Panc1 (cell line): ENCODE results near the gene RNF111. TPM values are rescaled to one million over a fixed set of nuclear protein-coding genes. Genes with fewer than 3 reads are reported as not detected.
"Not testable (repeated sequence)": the region's sequence is repeated elsewhere in the genome, so short reads cannot be mapped to it uniquely, and the experiment has no call there.

Source experiments
- ATAC-seq: fragments of 200-7000 bp; cut with Tn5 transposase; 2 replicates; pipeline ENCODE4 v1.9.1; 2020; ENCODE audit warnings: mild to moderate bottlenecking, moderate library complexity
- BruUV-seq: library from RNA; stranded (reverse); fragments of 400-500 nt; replicated peaks from 2 replicates; lab custom pipeline; 2021; lab: Mats Ljungman, UMichigan
- CTCF ChIA-PET: fragments of 300-600 bp; sonication (Branson Sonifier 250); formaldehyde crosslinking; loops from one replicate; lab custom pipeline; 2022; ENCODE audit warnings: antibody characterized with exemption; lab: Charles Lee
- POLR2A ChIA-PET: fragments of 300-600 bp; sonication (Branson Sonifier 250); formaldehyde crosslinking; loops from one replicate; lab custom pipeline; 2022; ENCODE audit warnings: antibody characterized with exemption; lab: Charles Lee
- DNase-seq: peaks from one replicate; pipeline ENCODE4 v3.0.0-alpha.2; 2010; ENCODE audit warnings: low read depth, low spot score
- H3K27ac ChIP-seq: 2 replicates; pipeline ENCODE4 v1.5.1; 2011; ENCODE audit warnings: mild to moderate bottlenecking, low read length, inconsistent platforms
- H3K27me3 ChIP-seq: fragments of 200-500 bp; sonication (Bioruptor generic); 2 replicates; pipeline ENCODE4 v1.6.0; 2014; ENCODE audit warnings: low read length, inconsistent platforms; ENCODE audit not compliant: control insufficient read depth, insufficient read depth
- H3K36me3 ChIP-seq: fragments of 200-500 bp; sonication (Bioruptor generic); 2 replicates; pipeline ENCODE4 v1.5.1; 2014; ENCODE audit warnings: inconsistent platforms, mild to moderate bottlenecking, low read length, moderate library complexity; ENCODE audit not compliant: control insufficient read depth, insufficient read depth
- H3K4me1 ChIP-seq: 2 replicates; pipeline ENCODE4 v1.5.1; 2011; ENCODE audit warnings: inconsistent platforms, mild to moderate bottlenecking, low read length, moderate library complexity; ENCODE audit not compliant: control insufficient read depth, insufficient read depth
- H3K4me3 ChIP-seq, 2 experiments: 2 replicates each; pipeline ENCODE4 v1.5.1; 2011 to 2012; ENCODE audit warnings: low read depth in 2 of 2, low read length in 2 of 2, mild to moderate bottlenecking in 2 of 2, inconsistent platforms in 1 of 2, moderate library complexity in 1 of 2
- H3K9me3 ChIP-seq: fragments of 200-500 bp; sonication (Bioruptor generic); 2 replicates; pipeline ENCODE4 v1.5.1; 2014; ENCODE audit warnings: low read depth, mild to moderate bottlenecking, inconsistent platforms, low read length, moderate library complexity; ENCODE audit not compliant: control insufficient read depth, insufficient read depth
- POLR2AphosphoS5 ChIP-seq: IDR thresholded peaks from 2 replicates; pipeline ENCODE4 v1.6.1; 2012; ENCODE audit warnings: mild to moderate bottlenecking, low read depth, low read length, moderate library complexity
- TCF7L2 ChIP-seq: IDR thresholded peaks from 2 replicates; pipeline ENCODE4 v1.6.1; 2011; ENCODE audit warnings: mild to moderate bottlenecking, low read depth, low read length, inconsistent platforms
- in situ Hi-C: cut with HindIII; loops from 2 replicates; pipeline ENCODE4 v1.10.0; 2016; ENCODE audit warnings: low sequenced_read_pairs, low pct_unique_long_range_greater_than_20kb
- intact Hi-C: fragments of 100-400 bp; cut with micrococcal nuclease; formaldehyde crosslinking; loops from one replicate; pipeline ENCODE4 v1.10.0; 2022; ENCODE audit not compliant: unreplicated experiment
- total RNA-seq: library from RNA; stranded (reverse); gene quantifications from one replicate; pipeline ENCODE4 v1.2.1, GENCODE V29; 2021; ENCODE audit not compliant: unreplicated experiment
- TF ChIP-seq, protein P1 (sequence below): fragments of 450-650 bp; IDR thresholded peaks from 2 replicates; pipeline ENCODE4 v1.5.1; 2017; ENCODE audit warnings: mild to moderate bottlenecking
- TF ChIP-seq, protein P2 (sequence below), 2 experiments: IDR thresholded peaks; 2 replicates each; pipeline ENCODE4 v1.6.1; 2011 to 2012; ENCODE audit warnings: low read depth in 2 of 2, control low read depth in 1 of 2, low read length in 1 of 2, mild to moderate bottlenecking in 1 of 2, moderate library complexity in 1 of 2; ENCODE audit not compliant: insufficient read depth in 1 of 2

RNF111 gene
- total RNA-seq, 1 experiment from 2014 or later, result 37.2 TPM

DNA sequence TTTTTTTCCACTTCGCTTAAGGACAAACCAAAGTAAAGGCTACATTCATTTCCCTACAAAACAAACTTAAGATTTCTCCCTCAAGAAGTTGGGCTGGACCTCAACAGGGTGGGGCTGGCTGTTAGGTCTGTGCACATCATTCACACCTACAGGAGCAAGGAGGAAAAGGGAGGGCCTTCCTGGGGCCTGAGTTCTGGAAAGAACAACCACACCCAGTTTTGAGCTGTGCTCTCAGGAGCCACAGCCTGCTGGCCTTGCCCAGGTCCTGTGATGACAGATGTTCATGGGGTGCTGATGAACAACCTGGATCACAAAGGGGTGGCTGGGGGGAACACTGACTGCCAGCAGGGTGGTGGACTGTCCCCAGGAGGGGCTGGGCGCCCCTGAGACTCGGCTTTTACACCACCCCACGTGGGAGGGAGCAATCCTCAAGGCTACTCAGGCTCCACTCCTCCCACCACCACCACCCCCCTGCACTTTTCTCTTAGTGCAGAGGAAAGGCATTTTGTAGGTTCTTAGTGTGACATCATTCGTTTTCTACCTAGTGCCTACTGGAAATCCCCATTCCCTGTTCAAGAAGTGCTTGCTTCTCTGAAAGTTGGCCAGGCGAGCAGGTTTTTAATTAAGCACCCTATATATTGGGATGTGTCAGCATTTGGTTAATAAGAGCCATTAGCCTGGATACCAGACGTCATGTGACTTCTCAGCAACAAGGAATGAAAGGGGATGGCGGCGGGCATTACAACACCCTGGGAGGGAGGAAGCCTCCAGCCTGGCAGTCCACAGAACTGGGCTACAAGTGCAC is 153.2 kb downstream of the RNF111 start:
- Histone ChIP-seq H3K27ac (no peak overlapping the region), H3K27me3 (no peaks in the 10 kb centered on the region), H3K4me1 (no peaks in the 10 kb centered on the region), H3K4me3 (no peak overlapping the region), H3K9me3 (no peaks in the 10 kb centered on the region), H3K36me3 (peaks cover 6% of the 10 kb centered on the region)
- BruUV-seq, result no TSS peak
- POLR2A ChIA-PET, result no interaction called here
- ATAC-seq, result no peak
- intact Hi-C loops, result no loop called here
- TF ChIP-seq POLR2AphosphoS5, result 0 out of 2 replicates have a peak, but pooled peaks have one; percentile 17
- TF ChIP-seq, protein P1, sequence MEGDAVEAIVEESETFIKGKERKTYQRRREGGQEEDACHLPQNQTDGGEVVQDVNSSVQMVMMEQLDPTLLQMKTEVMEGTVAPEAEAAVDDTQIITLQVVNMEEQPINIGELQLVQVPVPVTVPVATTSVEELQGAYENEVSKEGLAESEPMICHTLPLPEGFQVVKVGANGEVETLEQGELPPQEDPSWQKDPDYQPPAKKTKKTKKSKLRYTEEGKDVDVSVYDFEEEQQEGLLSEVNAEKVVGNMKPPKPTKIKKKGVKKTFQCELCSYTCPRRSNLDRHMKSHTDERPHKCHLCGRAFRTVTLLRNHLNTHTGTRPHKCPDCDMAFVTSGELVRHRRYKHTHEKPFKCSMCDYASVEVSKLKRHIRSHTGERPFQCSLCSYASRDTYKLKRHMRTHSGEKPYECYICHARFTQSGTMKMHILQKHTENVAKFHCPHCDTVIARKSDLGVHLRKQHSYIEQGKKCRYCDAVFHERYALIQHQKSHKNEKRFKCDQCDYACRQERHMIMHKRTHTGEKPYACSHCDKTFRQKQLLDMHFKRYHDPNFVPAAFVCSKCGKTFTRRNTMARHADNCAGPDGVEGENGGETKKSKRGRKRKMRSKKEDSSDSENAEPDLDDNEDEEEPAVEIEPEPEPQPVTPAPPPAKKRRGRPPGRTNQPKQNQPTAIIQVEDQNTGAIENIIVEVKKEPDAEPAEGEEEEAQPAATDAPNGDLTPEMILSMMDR, result no peak
- DNase-seq, result no peak
- CTCF ChIA-PET, result no interaction called here
- in situ Hi-C loops, result no loop called here

DNA sequence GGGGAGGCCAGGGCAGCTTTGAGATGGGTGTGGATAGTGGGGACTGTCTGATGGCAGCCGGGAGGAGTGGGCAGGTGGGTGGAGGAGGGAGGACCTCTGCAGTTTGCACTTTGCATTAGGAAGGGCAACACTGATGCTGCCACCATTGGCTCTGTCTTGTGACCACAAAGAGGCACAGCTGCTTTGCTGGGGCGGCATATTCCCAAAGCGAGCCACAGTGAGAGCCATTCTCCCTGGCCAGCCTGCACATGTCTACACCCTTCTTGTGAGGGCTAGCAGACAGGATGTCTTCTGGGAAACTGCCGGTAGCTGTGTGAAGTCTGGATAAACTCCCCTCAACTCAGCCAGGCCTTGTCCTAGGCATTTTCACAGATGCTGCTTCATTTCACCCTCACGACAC is 155.8 kb downstream of the RNF111 start:
- no peak for TF ChIP-seq TCF7L2
- TF ChIP-seq, protein P2, sequence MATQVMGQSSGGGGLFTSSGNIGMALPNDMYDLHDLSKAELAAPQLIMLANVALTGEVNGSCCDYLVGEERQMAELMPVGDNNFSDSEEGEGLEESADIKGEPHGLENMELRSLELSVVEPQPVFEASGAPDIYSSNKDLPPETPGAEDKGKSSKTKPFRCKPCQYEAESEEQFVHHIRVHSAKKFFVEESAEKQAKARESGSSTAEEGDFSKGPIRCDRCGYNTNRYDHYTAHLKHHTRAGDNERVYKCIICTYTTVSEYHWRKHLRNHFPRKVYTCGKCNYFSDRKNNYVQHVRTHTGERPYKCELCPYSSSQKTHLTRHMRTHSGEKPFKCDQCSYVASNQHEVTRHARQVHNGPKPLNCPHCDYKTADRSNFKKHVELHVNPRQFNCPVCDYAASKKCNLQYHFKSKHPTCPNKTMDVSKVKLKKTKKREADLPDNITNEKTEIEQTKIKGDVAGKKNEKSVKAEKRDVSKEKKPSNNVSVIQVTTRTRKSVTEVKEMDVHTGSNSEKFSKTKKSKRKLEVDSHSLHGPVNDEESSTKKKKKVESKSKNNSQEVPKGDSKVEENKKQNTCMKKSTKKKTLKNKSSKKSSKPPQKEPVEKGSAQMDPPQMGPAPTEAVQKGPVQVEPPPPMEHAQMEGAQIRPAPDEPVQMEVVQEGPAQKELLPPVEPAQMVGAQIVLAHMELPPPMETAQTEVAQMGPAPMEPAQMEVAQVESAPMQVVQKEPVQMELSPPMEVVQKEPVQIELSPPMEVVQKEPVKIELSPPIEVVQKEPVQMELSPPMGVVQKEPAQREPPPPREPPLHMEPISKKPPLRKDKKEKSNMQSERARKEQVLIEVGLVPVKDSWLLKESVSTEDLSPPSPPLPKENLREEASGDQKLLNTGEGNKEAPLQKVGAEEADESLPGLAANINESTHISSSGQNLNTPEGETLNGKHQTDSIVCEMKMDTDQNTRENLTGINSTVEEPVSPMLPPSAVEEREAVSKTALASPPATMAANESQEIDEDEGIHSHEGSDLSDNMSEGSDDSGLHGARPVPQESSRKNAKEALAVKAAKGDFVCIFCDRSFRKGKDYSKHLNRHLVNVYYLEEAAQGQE (IDR thresholded peaks at IDR 0.05; ENCODE audit: insufficient read depth in 1 of 2, low read depth in 2 of 2, low read length in 1 of 2), result no peak
- TF ChIP-seq, protein P1, result no peak
- Histone ChIP-seq H3K27me3 (no peaks in the 10 kb centered on the region), H3K36me3 (no peaks in the 10 kb centered on the region), H3K4me3 (no peak overlapping the region), H3K4me1 (no peaks in the 10 kb centered on the region), H3K27ac (no peak overlapping the region), H3K9me3 (no peaks in the 10 kb centered on the region)
- in situ Hi-C loops (no loop called here), intact Hi-C loops (no loop called here)
- CTCF ChIA-PET, result no interaction called here
- BruUV-seq, result no TSS peak
- POLR2A ChIA-PET, result no interaction called here
- no peak for DNase-seq
- no peak for ATAC-seq

DNA sequence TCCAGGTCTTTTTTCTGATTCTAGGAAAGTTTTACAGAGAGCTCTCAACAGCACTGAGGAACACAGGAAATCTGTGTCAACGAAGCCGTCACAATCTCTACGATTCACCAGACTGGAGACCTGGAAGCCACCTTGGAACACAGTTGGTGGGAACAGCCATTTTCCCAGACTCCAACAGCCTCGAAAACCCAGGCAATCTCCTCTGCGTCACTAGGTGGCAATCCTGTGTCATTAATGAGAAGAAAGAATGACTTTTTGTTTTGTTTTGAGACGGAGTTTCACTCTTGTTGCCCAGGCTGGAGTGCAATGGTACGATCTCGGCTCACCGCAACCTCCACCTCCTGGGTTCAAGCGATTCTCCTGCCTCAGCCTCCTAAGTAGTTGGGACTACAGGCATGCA is 157.1 kb downstream of the RNF111 start:
- in situ Hi-C loops, H3K4me1 ChIP-seq, BruUV-seq, H3K9me3 ChIP-seq, H3K27ac ChIP-seq, H3K36me3 ChIP-seq, ATAC-seq, CTCF ChIA-PET, H3K27me3 ChIP-seq, DNase-seq, intact Hi-C loops, H3K4me3 ChIP-seq, POLR2A ChIA-PET: not testable (repeated sequence)

Other genes starting within 250 kb of the RNF111 start
- 176 TPM for gene ADAM10, start 238.0 kb upstream of the RNF111 start, total RNA-seq
- gene MINDY2, start 216.4 kb upstream of the RNF111 start, total RNA-seq, result 6.8 TPM
- gene SLTM, start 54.0 kb upstream of the RNF111 start, total RNA-seq, result 75.7 TPM
- 67.6 TPM for gene CCNB2, start 117.5 kb downstream of the RNF111 start, total RNA-seq
- gene LDHAL6B, start 219.2 kb downstream of the RNF111 start, total RNA-seq, result not detected